ENCODE data around the gene MEDAG.

DNA sequence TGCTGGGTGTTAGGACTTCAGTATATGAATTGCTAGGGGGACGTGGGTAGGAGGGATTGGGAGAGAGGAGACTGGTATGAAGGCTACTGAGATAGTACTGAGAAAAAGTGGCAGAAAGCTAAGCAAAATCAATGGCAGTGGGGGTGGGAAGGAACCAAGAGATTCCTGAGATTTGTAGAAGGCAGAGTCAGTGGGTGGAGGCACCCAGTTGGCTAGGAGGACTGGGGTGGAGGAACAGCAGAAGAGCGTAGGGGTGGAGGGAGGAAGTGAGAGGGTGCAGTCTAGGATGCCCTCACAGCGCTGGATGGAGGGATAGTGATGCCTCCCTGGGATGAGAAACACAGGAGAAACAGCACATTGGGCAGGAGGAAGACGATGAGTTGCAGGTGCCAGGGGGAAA lies 5.6 kb upstream of the MEDAG start:
- TF ChIP-seq, protein P1, sequence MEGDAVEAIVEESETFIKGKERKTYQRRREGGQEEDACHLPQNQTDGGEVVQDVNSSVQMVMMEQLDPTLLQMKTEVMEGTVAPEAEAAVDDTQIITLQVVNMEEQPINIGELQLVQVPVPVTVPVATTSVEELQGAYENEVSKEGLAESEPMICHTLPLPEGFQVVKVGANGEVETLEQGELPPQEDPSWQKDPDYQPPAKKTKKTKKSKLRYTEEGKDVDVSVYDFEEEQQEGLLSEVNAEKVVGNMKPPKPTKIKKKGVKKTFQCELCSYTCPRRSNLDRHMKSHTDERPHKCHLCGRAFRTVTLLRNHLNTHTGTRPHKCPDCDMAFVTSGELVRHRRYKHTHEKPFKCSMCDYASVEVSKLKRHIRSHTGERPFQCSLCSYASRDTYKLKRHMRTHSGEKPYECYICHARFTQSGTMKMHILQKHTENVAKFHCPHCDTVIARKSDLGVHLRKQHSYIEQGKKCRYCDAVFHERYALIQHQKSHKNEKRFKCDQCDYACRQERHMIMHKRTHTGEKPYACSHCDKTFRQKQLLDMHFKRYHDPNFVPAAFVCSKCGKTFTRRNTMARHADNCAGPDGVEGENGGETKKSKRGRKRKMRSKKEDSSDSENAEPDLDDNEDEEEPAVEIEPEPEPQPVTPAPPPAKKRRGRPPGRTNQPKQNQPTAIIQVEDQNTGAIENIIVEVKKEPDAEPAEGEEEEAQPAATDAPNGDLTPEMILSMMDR (IDR thresholded peaks at IDR 0.05) = no peak
- TF ChIP-seq POLR2A (IDR thresholded peaks at IDR 0.05; ENCODE audit: low read depth) (no peak), EP300 (IDR thresholded peaks at IDR 0.05) (no peak)
